Breast epithelium (tissue), 4 donors: ENCODE data around the gene EIF4H. TPM values are rescaled to one million over a fixed set of nuclear protein-coding genes. Genes with fewer than 3 reads are reported as not detected.

Experiments
- DNase-seq, 2 donors: peaks; one replicate each; pipeline ENCODE4 v3.0.0-alpha.2; 2019; ENCODE audit warnings: low spot score in 2 of 2
- H3K27ac ChIP-seq, 2 donors: fragments of 200-600 bp; sonication (generic) in 1 of 2; one replicate each; pipeline ENCODE4 v1.5.1; 2016 to 2019; ENCODE audit warnings: mild to moderate bottlenecking in 1 of 2
- H3K27me3 ChIP-seq, 2 donors: fragments of 200-600 bp; sonication (generic) in 1 of 2; one replicate each; pipeline versions ENCODE4 v1.5.1 to v1.6.0; 2017 to 2019; ENCODE audit warnings: control low read depth in 1 of 2, mild to moderate bottlenecking in 1 of 2
- H3K36me3 ChIP-seq: fragments of 200-600 bp; one replicate; pipeline ENCODE4 v1.5.1; 2019
- H3K4me1 ChIP-seq, 2 donors: fragments of 200-600 bp; sonication (generic); one replicate each; pipeline ENCODE4 v1.5.1; 2016 to 2019; ENCODE audit warnings: control low read depth in 1 of 2
- H3K4me3 ChIP-seq, 3 donors: fragments of 200-600 bp; sonication (generic); 1 replicate in 2 of 3; 2 replicates in 1 of 3; pipeline ENCODE4 v1.5.1; 2016 to 2019; ENCODE audit warnings: mild to moderate bottlenecking in 3 of 3, moderate library complexity in 2 of 3
- H3K9me3 ChIP-seq, 2 donors: fragments of 200-600 bp; sonication (generic) in 1 of 2; one replicate each; pipeline ENCODE4 v1.5.1; 2016 to 2019; ENCODE audit warnings: control low read depth in 1 of 2
- CTCF ChIP-seq, 3 donors: fragments of 450-650 bp; IDR thresholded peaks; one replicate each; pipeline ENCODE4 v1.5.1; 2016 to 2017; ENCODE audit warnings: antibody characterized with exemption in 3 of 3, mild to moderate bottlenecking in 3 of 3, moderate library complexity in 3 of 3
- POLR2A ChIP-seq: fragments of 450-650 bp; IDR thresholded peaks from one replicate; pipeline ENCODE4 v1.6.1; 2016; ENCODE audit warnings: antibody characterized with exemption, mild to moderate bottlenecking, moderate library complexity
- POLR2AphosphoS5 ChIP-seq, 3 donors: sonication (generic); formaldehyde crosslinking; IDR thresholded peaks; one replicate each; pipeline ENCODE4 v1.6.1; 2017; ENCODE audit warnings: antibody characterized with exemption in 3 of 3
- intact Hi-C: fragments of 100-400 bp; cut with DNase I; formaldehyde crosslinking; loops from one replicate; pipeline ENCODE4 v1.15.1; 2023; ENCODE audit warnings: low total_unique reads
- total RNA-seq, 3 donors: library from RNA; depleted of rRNA; stranded (reverse); fragments of >200 nt; gene quantifications; one replicate each; pipeline ENCODE4 v1.1.0, GENCODE V29; 2016

Gene EIF4H
- total RNA-seq, 3 donors from 2014 or later = 199 to 256 (median 238) TPM

GRCh38 chr7:74225400-74225799 lies 51.2 kb downstream of the EIF4H start:
- TF ChIP-seq POLR2A = no peak
- no peak for TF ChIP-seq CTCF (IDR thresholded peaks at IDR 0.05)
- TF ChIP-seq POLR2AphosphoS5 (IDR thresholded peaks at IDR 0.05) = no peak
- Histone ChIP-seq H3K27ac (no peak overlapping the region), H3K9me3 (no peaks in the 10 kb centered on the region), H3K27me3 (no peaks in the 10 kb centered on the region), H3K4me1 (no peaks in the 10 kb centered on the region), H3K36me3 (peaks cover 3% of the 10 kb centered on the region), H3K4me3 (no peak overlapping the region)
- no peak for DNase-seq
- intact Hi-C loops = no loop called here

GRCh38 chr7:74226633-74227032 lies 52.5 kb downstream of the EIF4H start:
- no peak for TF ChIP-seq POLR2AphosphoS5 (IDR thresholded peaks at IDR 0.05)
- TF ChIP-seq POLR2A = no peak
- TF ChIP-seq CTCF (IDR thresholded peaks at IDR 0.05) = no peak
- Histone ChIP-seq H3K36me3 (peaks cover 6% of the 10 kb centered on the region), H3K27ac (no peak overlapping the region), H3K27me3 (no peaks in the 10 kb centered on the region), H3K9me3 (no peaks in the 10 kb centered on the region), H3K4me3 (no peak overlapping the region), H3K4me1 (no peaks in the 10 kb centered on the region)
- intact Hi-C loops = no loop called here
- no peak for DNase-seq

GRCh38 chr7:74228951-74229900 lies 55.1 kb downstream of the EIF4H start:
- no peak for DNase-seq
- peaks cover 6% of the 10 kb centered on the region for H3K36me3 ChIP-seq

GRCh38 chr7:74230446-74231231 lies 56.5 kb downstream of the EIF4H start:
- H3K36me3 ChIP-seq = peaks cover 6% of the 10 kb centered on the region
- H3K27ac ChIP-seq = no peak overlapping the region
- H3K27me3 ChIP-seq = no peaks in the 10 kb centered on the region
- no peak for TF ChIP-seq CTCF (IDR thresholded peaks at IDR 0.05)
- no peak for TF ChIP-seq POLR2AphosphoS5 (IDR thresholded peaks at IDR 0.05)
- TF ChIP-seq POLR2A = no peak
- H3K4me3 ChIP-seq = no peak overlapping the region
- no peak for DNase-seq
- H3K4me1 ChIP-seq = no peaks in the 10 kb centered on the region
- no peaks in the 10 kb centered on the region for H3K9me3 ChIP-seq
- intact Hi-C loops = no loop called here

More at GRCh38 chr7:74228951-74229900, 55.1 kb downstream of the EIF4H start:
- TF ChIP-seq CTCF (IDR thresholded peaks at IDR 0.05) (no peak), POLR2AphosphoS5 (IDR thresholded peaks at IDR 0.05) (no peak), POLR2A (no peak)
- no peaks in the 10 kb centered on the region for H3K4me1 ChIP-seq
- intact Hi-C loops = no loop called here
- H3K9me3 ChIP-seq = no peaks in the 10 kb centered on the region
- H3K27me3 ChIP-seq = no peaks in the 10 kb centered on the region
- H3K4me3 ChIP-seq = no peak overlapping the region
- H3K27ac ChIP-seq = no peak overlapping the region

GRCh38 chr7:74231232-74231590 lies 57.1 kb downstream of the EIF4H start:
- Histone ChIP-seq H3K36me3 (peaks cover 6% of the 10 kb centered on the region), H3K27ac (no peak overlapping the region), H3K4me3 (no peak overlapping the region), H3K4me1 (no peaks in the 10 kb centered on the region), H3K9me3 (no peaks in the 10 kb centered on the region), H3K27me3 (no peaks in the 10 kb centered on the region)
- intact Hi-C loops = no loop called here
- TF ChIP-seq POLR2AphosphoS5 (IDR thresholded peaks at IDR 0.05) (no peak), CTCF (IDR thresholded peaks at IDR 0.05) (no peak), POLR2A (no peak)
- DNase-seq = no peak
